Amniotic epithelial cell (primary cell): Measurements from ENCODE around the gene GNB4.

Source experiments
- DNase-seq: peaks from one replicate; pipeline ENCODE4 v3.0.0-alpha.2; 2010; ENCODE audit warnings: low read depth

The GNB4 gene

GRCh38 chr3:179432451-179432850, 18.8 kb downstream of the GNB4 start:
- no peak for DNase-seq

GRCh38 chr3:179432021-179432420, 19.2 kb downstream of the GNB4 start:
- peak; percentile 34 for DNase-seq

- no peak for DNase-seq
Measured at GRCh38 chr3:179430277-179430870, 20.9 kb downstream of the GNB4 start.

GRCh38 chr3:179428876-179429548, 22.3 kb downstream of the GNB4 start:
- DNase-seq, result no peak

GRCh38 chr3:179425075-179425474, 26.2 kb downstream of the GNB4 start:
- no peak for DNase-seq

GRCh38 chr3:179421500-179421899, 29.8 kb downstream of the GNB4 start:
- DNase-seq, result peak; percentile 59

- DNase-seq, result no peak
Measured at GRCh38 chr3:179418610-179419009, 32.7 kb downstream of the GNB4 start.

- peak; percentile 48 for DNase-seq
Measured at GRCh38 chr3:179416681-179417080, 34.6 kb downstream of the GNB4 start.

- DNase-seq, result no peak
Measured at GRCh38 chr3:179415377-179415776, 35.9 kb downstream of the GNB4 start.

- peak; percentile 18 for DNase-seq
Measured at GRCh38 chr3:179414804-179415203, 36.5 kb downstream of the GNB4 start.

GRCh38 chr3:179410999-179411398, 40.3 kb downstream of the GNB4 start:
- no peak for DNase-seq

- DNase-seq, result no peak
Measured at GRCh38 chr3:179410331-179410730, 40.9 kb downstream of the GNB4 start.

- no peak for DNase-seq
Measured at GRCh38 chr3:179404307-179404706, 47.0 kb downstream of the GNB4 start.

GRCh38 chr3:179402963-179403362, 48.3 kb downstream of the GNB4 start:
- DNase-seq, result no peak

GRCh38 chr3:179401561-179401960, 49.7 kb downstream of the GNB4 start:
- no peak for DNase-seq

GRCh38 chr3:179398574-179399231, 52.6 kb downstream of the GNB4 start:
- peak; percentile 18 for DNase-seq

- no peak for DNase-seq
Measured at GRCh38 chr3:179391906-179392305, 59.4 kb downstream of the GNB4 start.

GRCh38 chr3:179376474-179376873, 74.8 kb downstream of the GNB4 start:
- DNase-seq, result no peak

GRCh38 chr3:179375091-179375999, 75.9 kb downstream of the GNB4 start:
- DNase-seq, result no peak

- DNase-seq, result no peak
Measured at GRCh38 chr3:179373938-179374337, 77.3 kb downstream of the GNB4 start.

- DNase-seq, result no peak
Measured at GRCh38 chr3:179369621-179370020, 81.6 kb downstream of the GNB4 start.

- DNase-seq, result no peak
Measured at GRCh38 chr3:179363332-179363731, 87.9 kb downstream of the GNB4 start.
